Measurements from ENCODE around the gene OBP2A. TPM values are rescaled to one million over a fixed set of nuclear protein-coding genes. Genes with fewer than 3 reads are reported as not detected.

The OBP2A gene
- polyA plus RNA-seq, 1 donor (not counting 4 experiments of a cell fraction or from before 2014, with no cell fraction given), result not detected

GRCh38 chr9:135521608-135522095, 24.3 kb upstream of the OBP2A start:
- peaks cover 4% of the 10 kb centered on the region for H3K27me3 ChIP-seq (ENCODE audit: control insufficient read depth, extremely low read depth, insufficient read depth, low read length)
- dilution Hi-C loops (cut with MboI; ENCODE audit: extremely low pct_ligation_motif_present, low sequenced_read_pairs), result no loop called here
- no peak overlapping the region for H2AFZ ChIP-seq (ENCODE audit: control insufficient read depth, low read length)
- no peak overlapping the region for H3K4me3 ChIP-seq (ENCODE audit: control insufficient read depth in 2 of 3, extremely low read depth in 1 of 3, insufficient read depth in 2 of 3, low read depth in 1 of 3, low read length in 3 of 3)
- H3K4me1 ChIP-seq (ENCODE audit: control insufficient read depth, extremely low read depth, insufficient read depth, low read length), result no peaks in the 10 kb centered on the region
- H3K36me3 ChIP-seq (ENCODE audit: control insufficient read depth in 2 of 2, extremely low read depth in 1 of 2, insufficient read depth in 2 of 2, low read length in 2 of 2), result no peaks in the 10 kb centered on the region
- H3K9ac ChIP-seq (ENCODE audit: control insufficient read depth, extremely low read depth, insufficient read depth, low read length), result no peak overlapping the region
- H3K27ac ChIP-seq (ENCODE audit: control insufficient read depth, insufficient read depth, low read length), result no peak overlapping the region
- no peaks in the 10 kb centered on the region for H3K79me2 ChIP-seq (ENCODE audit: control insufficient read depth, insufficient read depth, low read length)
- FAIRE-seq (no peak), DNase-seq (ENCODE audit: low read depth, low spot score) (no peak)
- H3K9me1 ChIP-seq (ENCODE audit: control insufficient read depth, extremely low read depth, insufficient read depth, low read length), result no peaks in the 10 kb centered on the region
- TF ChIP-seq EZH2 (IDR thresholded peaks at IDR 0.05; ENCODE audit: low read length) (no peak), CTCF (optimal IDR thresholded peaks at IDR 0.05 in 1 of 3, IDR thresholded peaks at IDR 0.05 in 1 of 3, conservative IDR thresholded peaks at IDR 0.05 in 1 of 3; ENCODE audit: extremely low read depth in 1 of 3, insufficient read depth in 2 of 3, low read length in 3 of 3) (no peak)
- no peaks in the 10 kb centered on the region for H4K20me1 ChIP-seq (ENCODE audit: control insufficient read depth, extremely low read depth, insufficient read depth, low read length)
- no peak overlapping the region for H3K4me2 ChIP-seq (ENCODE audit: control insufficient read depth, extremely low read depth, insufficient read depth, low read depth, low read length)
- H3K9me3 ChIP-seq (ENCODE audit: control insufficient read depth, low read depth, low read length), result no peaks in the 10 kb centered on the region

- Histone ChIP-seq H3K4me1 (ENCODE audit: control insufficient read depth, extremely low read depth, insufficient read depth, low read length) (no peaks in the 10 kb centered on the region), H3K27me3 (ENCODE audit: control insufficient read depth, extremely low read depth, insufficient read depth, low read length) (peaks cover 4% of the 10 kb centered on the region)
- no peak for TF ChIP-seq EZH2 (IDR thresholded peaks at IDR 0.05; ENCODE audit: low read length)
- no peak for TF ChIP-seq CTCF (optimal IDR thresholded peaks at IDR 0.05 in 1 of 3, IDR thresholded peaks at IDR 0.05 in 1 of 3, conservative IDR thresholded peaks at IDR 0.05 in 1 of 3; ENCODE audit: extremely low read depth in 1 of 3, insufficient read depth in 2 of 3, low read length in 3 of 3)
Observed at GRCh38 chr9:135522137-135522877, 23.6 kb upstream of the OBP2A start.

More at GRCh38 chr9:135522137-135522877, 23.6 kb upstream of the OBP2A start:
- H3K9me1 ChIP-seq (ENCODE audit: control insufficient read depth, extremely low read depth, insufficient read depth, low read length), result no peaks in the 10 kb centered on the region
- H3K27ac ChIP-seq (ENCODE audit: control insufficient read depth, insufficient read depth, low read length), result no peak overlapping the region
- DNase-seq (ENCODE audit: low read depth, low spot score) (no peak), FAIRE-seq (no peak)
- H3K9ac ChIP-seq (ENCODE audit: control insufficient read depth, extremely low read depth, insufficient read depth, low read length), result no peak overlapping the region
- H2AFZ ChIP-seq (ENCODE audit: control insufficient read depth, low read length), result no peak overlapping the region
- dilution Hi-C loops (cut with MboI; ENCODE audit: extremely low pct_ligation_motif_present, low sequenced_read_pairs), result no loop called here
- H3K4me2 ChIP-seq (ENCODE audit: control insufficient read depth, extremely low read depth, insufficient read depth, low read depth, low read length), result no peak overlapping the region
- H4K20me1 ChIP-seq (ENCODE audit: control insufficient read depth, extremely low read depth, insufficient read depth, low read length), result no peaks in the 10 kb centered on the region
- no peaks in the 10 kb centered on the region for H3K9me3 ChIP-seq (ENCODE audit: control insufficient read depth, low read depth, low read length)
- no peaks in the 10 kb centered on the region for H3K36me3 ChIP-seq (ENCODE audit: control insufficient read depth in 2 of 2, extremely low read depth in 1 of 2, insufficient read depth in 2 of 2, low read length in 2 of 2)
- no peaks in the 10 kb centered on the region for H3K79me2 ChIP-seq (ENCODE audit: control insufficient read depth, insufficient read depth, low read length)
- H3K4me3 ChIP-seq (ENCODE audit: control insufficient read depth in 2 of 3, extremely low read depth in 1 of 3, insufficient read depth in 2 of 3, low read depth in 1 of 3, low read length in 3 of 3), result no peak overlapping the region
